NCI-H82 treated with DMSO at 0.1 percent for 48 hours (cell line): ENCODE measurements around the gene PTPN3.

ENCODE experiments used
- DNase-seq: peaks from one replicate; lab custom pipeline; 2025; ENCODE audit not compliant: unreplicated experiment; lab: John Stamatoyannopoulos, UW

The PTPN3 gene

DNA sequence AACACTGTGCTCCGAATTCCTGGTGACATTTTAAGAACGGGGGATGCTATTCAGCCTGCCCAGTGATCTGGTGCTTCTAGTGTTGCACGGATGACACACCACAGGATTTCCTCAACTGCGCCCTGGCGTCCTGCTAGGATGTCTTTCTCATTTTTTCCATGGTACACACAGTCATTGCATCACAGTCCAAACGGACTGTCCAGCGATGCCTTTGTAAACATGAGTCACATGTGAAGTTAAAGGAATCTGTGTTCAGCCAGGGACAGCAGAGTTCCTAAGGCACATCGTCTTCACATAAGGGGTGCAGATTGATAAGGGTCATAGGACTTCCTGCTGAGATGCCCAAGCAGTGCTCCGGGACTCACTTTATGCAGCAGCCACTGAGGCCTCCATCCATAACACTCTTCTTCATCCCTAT lies 9.3 kb upstream of the PTPN3 start:
- DNase-seq, result no peak

DNA sequence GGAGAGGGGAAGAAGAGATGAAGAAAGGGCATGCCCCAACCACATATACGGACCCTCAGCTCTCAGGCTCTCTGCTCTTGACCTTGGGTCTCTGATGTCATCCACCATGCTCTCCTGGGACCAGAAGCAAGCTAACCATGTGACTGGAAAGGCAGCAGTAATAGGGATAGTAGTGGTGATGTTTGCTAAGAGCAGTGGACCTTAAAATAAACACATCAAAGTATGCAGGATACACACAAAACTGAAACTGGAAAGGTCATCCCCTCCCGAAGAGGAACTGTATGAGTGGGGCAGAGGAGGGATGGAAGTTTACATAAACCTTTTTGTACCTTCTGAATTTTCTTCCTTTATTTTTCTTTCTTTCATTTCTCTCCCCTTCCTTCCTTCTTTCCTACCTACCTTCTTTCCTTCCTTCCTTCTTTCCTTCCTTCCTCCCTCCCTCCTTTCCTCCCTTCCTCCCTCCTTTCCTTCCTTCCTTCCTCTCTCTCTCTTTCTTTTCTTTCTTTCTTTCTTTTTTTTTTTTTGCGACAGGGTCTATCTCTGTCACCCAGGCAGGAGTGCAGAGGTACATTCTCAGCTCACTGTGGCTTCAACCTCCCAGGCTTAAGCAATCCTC lies 8.1 kb upstream of the PTPN3 start:
- DNase-seq, result no peak

DNA sequence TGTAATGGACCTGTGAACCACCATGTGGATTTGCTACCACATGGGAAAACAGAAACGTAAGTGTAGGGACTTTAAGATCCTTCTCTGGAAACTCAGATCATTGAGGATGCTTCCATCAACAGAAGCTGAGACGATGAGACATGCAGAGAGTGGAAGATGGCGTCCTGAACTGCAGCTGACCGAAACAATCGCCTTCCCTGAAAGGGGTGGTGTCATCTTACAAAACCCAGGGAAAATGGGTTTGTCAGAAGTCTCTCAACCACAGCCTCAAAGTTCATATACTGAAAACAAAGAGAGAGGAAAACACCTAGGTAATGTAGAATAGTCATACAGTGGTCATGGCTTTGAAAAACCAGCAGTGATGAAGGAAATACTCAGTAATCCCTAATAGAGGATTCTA lies 6.6 kb upstream of the PTPN3 start:
- DNase-seq, result no peak

DNA sequence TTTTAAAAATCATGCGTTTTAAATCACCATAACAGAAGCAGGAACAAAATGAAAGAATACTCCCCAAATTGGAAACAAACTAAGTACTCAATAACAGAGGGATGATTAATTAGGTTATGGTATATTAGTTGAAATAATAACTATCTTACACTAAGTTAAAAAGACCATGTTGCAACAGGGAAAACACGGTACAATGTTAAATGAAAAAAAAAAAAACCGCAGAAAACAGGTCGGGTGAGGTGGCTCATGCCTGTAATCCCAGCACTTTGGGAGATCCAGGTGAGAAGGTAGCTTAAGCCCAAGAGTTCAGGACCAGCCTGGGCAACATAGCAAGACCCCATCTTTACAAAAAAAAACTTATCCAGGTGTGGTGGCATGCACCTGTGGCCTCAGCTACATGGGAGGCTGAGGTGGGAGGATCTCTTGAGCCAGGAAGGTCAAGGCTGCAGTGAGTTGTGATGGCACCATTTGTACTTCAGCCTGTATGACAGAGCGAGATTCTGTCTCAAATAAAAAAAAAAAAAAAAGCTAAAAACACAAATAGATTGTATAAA lies 2.4 kb upstream of the PTPN3 start:
- DNase-seq, result no peak

DNA sequence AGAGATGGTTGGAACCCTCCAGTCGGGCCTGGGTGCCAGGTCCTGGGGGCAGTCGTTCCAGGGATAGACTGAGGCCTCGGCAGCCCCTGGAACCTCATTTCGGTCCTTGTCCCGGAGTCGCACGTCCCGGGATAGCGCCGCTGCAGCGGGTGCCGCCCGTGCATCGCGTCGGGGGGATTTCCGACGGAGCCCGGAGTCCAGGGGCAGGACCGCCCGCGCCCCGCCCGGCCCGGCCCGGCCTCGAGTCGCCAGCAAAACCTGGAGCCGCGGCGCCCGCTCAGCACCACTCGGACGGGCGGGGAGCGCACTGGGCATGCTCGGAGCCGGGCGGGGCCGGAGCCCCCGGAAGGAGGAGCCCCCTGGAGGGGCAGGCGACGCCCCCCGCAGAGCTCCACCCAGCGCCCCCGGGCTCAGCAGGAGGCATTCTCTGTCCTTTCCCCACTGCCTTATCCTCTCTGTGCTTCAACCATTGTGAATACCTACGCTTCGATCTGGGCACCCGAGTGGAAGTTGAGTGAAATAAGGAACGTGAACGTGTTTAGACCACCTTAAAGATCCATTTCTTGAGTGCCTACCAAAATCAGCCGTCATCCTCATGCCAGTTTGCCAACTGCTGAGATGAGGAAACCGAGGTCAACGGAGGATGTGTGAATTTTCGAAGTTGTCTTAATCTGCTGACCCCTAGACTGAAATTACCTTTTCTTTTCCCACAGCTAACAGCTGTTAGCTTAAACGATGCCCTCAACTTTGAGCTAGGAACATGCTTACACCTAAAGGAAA lies 1.7 kb upstream of the PTPN3 start:
- peak; percentile 42 for DNase-seq

DNA sequence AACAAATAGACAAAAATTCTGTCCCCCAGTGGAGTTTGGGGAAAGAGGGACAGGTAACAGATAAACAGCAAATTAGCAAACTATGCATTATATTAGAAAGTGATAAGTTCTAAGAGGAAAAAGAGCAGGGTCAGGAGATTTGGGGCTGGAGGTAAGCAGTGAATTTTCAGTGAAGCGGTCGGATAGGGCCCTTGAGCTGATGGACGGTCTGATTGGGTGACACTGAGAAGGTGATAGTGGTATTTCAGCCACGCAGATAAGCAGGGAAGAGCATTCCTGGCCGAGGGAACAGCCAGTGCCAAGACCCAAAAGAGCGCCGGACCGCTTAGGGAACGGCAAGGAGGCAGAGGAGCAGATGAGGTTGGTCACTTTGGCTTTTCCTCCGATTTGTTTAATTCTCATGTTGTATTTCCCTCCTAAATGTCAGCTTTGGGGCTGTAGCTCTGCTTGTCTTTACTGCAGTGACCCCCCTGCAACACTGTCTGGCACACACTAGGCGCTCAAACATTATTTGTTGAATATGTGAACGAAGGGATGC lies 1.1 kb upstream of the PTPN3 start:
- no peak for DNase-seq

DNA sequence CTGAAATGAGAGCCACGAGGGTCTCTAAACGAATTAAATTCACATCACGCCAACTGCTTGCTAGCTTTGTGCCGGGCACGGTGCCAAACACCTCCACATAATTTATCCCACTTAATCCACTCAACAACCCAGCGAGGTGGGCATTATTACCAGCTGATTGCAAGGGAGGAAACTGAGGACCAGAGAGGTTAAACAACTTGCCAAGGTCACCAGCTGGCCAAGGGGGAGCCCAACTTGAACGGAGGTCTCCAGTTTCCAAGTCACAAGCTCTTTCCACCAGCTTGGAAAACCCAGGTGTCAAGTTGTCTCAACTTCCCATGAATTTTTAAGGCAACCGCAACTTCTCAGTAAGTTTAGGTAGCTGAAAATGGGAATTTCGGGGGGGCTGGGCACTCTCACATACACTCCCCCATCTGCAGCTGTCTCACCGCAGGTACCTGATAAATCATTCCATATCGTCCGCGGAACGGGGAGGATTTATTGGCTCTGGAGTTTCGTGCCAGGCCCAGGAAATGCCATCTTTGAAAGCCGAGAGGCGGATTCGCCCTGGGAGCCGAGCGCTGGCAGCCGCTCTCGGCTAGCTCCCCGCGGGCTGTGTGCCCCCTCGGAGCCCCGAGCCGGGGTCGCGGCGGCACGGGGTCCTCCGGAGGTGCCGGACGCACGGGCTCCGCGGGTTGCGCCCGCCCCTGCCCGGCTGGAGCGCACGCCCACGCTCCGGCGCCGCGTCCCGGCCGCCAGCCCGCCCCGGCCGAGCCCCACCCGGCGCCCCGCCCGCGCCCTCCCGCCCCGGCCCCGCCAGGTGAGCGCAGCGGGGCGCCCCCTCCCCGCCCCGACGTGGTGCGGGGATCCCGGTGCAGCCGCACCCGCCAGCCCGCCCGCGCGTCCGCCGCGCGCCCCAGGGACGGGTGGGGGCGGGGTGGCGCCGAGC lies 617 bp downstream of the PTPN3 start:
- peak; percentile 61 for DNase-seq

DNA sequence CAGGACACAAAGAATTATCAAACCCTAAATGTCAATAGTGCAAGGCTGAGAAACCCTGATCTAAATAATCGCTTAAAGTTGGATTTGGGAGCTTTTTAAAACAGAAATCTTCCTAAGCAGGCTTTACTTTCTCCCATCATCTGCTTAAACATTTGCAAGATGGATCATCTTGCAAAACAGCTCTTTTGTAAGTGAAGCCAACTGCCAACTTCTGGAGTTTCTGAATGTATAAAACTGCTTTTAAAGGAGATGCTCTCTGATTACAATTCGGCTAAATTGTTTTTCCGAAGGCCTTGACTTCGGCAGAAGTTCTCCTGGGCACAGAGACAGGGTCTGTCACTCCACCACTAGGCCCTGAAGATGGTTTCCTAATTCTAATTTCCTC lies 1.3 kb downstream of the PTPN3 start:
- DNase-seq, result peak; percentile 29

DNA sequence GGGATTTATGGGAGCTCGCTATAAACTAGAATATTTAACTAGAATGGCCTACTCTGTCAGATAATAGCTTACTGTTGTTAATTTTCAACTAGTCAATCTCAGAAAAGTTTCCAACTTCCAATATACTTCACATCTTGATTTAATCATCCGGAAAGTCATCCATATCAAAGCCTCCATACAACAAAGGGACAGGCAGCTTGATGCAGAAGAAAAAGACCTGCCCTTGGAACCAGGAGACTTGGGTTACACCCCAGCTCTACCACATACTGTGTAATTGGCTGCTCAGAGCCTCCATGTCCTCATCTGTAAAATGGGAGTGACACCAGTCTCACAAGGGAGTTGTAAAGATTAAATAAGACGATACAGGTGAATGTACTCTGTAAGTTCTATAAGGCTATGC lies 1.9 kb downstream of the PTPN3 start:
- DNase-seq, result no peak

DNA sequence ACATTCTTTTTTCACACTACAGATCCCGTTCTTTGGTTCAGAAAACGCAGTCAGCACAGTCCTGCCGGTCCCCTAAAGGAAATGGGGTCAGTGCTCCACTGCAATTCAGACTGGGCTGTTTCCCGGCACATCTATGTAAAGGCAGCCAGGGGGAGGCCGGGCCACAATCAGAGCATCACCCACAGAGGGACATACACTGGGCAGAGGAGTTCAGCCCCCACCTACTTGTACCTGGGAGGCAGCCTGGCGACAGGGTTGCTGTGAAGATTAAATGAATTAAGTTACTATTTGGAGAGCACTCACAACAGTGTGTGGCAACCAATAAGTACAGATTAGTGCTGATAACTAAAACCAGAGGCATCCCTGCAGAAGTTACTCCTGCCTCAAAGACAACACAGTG lies 4.5 kb downstream of the PTPN3 start:
- DNase-seq, result no peak

DNA sequence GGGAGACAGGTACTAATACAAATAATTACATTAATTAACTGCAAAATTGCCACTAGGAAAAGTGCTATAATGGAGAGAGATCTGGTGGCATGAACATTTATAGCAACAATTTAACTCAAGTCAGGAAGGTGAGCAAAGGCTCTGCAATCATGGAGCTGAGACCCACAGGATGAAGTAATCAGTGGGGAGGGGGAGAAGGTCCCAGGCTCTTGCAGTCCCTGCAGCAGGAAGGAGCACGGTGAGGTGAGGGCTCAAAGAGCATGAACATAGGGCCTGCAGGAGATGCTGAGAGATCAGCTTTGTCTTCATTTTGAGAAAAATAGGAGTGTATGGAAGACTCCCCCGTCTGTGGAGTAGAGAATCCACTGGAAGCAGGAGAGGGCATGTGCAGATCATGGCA lies 6.5 kb downstream of the PTPN3 start:
- no peak for DNase-seq

DNA sequence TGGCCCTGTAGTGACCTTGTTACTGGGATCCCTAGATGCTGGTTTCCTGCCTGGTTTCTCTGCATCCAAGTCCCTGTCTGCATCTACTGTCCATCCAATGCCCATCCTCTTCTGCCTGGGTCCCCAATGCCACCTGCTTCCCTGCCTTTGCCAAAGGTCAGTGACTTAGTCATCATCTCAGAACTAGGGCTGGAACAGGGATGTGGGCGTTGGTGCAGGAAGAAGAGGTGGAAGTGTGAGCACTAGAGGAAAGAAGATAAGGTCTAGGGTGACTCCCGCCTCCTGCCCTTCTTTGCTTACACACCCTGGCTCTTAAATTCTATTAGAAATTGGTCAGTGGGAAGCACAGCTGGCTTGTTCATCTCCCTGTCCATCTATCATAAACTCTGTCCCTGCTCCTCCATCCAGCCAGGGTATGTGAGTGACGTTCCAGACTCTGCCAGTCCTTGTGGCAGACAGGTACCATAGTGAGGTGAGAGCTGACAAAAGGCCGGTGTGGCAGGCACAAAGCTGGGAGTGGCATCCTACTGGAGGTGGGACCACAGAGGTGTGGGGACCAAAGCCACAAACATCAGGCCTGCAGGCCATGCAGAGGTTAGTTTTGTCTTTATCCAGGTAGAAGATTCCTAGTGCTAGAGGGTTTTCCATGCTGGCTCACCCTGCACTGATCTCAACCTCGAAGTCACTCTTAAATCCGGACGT lies 9.2 kb downstream of the PTPN3 start:
- no peak for DNase-seq

DNA sequence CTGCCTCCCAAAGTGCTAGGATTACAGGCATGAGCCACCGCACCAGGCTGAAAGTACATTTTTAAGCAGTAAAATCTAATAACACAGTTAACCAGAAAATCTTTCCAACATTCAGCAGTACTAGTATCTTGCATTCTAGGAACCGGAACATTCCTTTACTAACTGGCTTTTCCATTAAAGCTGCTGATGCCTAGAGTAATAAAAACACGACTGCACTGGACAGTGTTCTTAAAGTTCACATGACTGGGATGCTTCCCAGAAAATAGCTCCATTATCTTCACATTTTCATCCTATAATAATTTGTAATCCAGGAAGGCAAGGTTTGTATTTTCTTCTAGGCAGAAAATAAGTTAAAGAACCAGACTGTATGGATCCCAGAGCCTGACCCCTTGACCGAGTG lies 9.8 kb downstream of the PTPN3 start:
- DNase-seq, result no peak

DNA sequence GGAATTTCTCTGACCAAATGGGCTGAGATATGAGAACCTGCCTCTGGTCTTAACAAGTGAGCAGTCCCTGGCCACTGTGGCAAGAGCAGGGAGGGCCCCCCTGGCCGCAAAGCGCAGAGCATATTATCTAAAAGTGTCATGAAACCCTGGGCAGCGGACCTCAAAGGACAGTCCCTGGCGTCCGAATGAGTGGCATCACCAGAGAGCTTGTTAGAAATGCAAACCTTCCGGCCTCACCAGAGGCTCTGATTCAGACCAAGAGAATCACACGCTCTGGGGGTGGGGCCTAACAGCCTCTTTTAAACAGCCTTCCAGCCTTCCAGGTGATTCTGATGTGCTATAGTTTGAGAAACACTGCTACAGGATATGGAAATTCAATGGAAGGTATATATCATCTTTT lies 10.9 kb downstream of the PTPN3 start:
- no peak for DNase-seq

DNA sequence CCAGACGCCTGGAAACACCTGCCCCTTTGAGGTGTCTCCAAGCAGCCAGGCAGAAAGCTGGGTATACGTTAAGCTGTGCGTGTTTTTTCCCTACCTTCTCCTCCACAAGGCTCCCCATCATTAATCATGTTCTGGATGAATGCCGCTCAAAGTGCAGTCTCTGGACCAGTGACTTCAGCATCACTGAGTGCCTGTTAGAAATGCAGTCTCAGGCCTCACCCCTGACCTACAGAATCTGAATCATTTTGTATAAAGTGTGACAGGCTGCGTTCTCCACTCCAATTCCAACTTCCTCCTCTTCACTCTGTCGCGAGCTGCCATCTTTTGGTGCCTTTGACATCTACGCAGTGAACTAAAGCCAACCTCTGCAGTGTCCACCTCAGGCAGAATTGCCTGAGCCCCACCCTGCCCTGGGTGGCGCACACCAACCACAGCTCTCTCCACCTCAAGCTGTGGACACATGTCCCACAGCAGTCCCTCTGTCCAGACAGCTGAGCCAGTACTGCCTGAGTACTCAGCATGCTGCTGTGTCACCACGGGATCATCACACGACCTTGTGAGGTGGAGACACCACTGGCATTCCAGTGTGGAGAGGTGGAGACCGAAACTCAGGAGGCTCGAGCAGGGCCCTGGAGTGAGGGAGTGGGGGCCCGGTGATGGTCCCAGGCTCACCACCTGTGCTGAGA lies 14.2 kb downstream of the PTPN3 start:
- DNase-seq, result no peak

DNA sequence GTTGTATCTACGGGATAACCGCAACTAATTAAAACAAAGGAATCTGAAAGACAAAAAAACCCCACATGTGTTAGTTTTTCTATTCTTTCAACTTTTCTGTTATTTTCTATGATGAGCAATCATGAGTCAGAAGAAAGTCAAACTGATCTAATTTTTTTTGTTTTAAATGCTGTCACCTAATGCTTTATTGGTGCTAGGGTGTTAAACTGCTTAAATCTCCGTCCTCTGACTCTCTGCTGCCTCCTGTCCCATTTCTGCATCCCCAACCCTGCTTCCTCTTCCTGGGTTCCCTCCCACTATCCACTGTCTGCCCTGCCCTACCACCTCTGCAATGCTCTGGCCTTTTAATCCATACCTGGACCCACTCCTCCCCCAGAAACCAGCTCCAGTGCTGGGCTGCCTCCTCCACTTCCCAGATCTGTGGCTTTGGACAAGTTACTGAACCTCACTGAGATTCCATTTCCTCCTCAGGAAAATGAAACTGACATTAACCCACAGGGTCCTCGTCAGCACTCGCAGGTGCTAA lies 15.7 kb downstream of the PTPN3 start:
- no peak for DNase-seq

DNA sequence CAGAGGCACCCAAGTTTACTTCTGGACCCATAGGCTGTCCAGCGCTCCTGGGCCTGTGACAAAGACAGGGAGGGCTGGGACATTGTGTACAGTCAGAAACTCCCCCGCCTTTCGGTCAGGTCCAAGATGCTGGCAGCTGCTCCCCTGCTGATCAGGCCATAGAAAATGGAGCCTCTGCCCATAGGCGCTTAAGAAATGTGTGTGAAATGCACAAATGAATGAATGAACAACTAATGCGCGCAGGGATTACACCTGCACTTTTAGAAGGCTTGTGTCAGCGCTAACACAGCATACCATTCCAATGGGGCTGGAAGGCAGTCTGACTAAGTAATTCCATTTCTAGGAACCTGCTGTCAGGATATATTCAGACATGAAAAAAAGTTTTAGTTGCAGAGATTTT lies 16.3 kb downstream of the PTPN3 start:
- DNase-seq, result no peak

DNA sequence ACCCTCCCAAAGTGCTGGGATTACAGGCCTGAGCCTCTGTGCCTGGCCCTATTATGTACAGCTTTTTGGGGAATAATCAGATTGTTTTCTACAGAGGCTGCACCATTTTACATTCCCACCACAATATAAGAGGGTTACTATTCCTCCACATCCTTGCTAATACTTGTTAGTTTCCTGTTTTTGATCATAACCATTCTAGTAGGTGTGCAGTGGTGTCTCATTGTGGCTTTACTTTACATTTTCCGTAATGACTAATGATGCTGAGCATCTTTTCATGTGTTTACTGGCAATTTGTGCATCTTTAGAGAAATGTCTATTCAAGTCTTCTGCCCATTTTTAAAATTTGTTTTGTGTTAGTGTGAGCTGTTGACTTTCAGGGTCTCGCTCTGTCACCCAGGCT lies 18.3 kb downstream of the PTPN3 start:
- no peak for DNase-seq

DNA sequence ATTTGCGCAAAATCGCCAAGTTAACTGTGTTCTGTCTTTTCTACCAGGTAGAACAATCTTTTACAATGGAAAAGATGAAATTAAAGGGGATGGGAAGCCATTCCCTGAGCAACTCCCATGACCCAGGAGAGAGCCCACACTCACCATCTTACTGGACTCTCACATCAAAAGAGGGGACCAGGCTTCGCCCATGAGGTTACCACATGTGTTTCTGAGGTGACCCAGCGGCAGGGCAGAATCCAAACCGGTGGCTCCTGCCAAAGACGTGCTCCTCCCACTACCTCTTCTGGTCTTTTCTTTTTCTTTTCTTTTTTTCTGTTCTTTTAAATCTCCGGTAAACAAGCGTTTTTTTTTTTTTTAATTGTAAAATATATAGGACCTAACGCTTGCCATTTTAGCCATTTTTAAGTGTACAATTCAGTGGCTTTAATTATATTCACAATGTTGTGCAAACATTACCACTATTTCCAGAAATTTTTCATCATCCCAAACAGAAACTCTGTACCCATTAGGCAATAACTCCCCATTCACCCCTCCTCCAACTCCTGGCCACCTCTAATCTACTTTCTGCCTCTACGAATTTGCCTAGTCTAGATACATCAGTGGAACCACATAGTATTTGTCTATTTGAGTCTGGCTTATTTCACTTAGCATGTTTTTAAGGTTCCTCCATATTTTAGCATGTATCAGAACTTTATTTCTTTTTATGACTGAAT lies 19.3 kb downstream of the PTPN3 start:
- DNase-seq, result no peak
